Neural progenitor cell (in vitro differentiated cells): ENCODE measurements around the gene PSMB8. TPM values are rescaled to one million over a fixed set of nuclear protein-coding genes. Genes with fewer than 3 reads are reported as not detected.

Source experiments
- DNase-seq: peaks from one replicate; pipeline ENCODE4 v3.0.0-alpha.2; 2016; ENCODE audit warnings: low spot score
- H2AFZ ChIP-seq: fragments of 200-600 bp; sonication (generic); replicated peaks from 2 replicates; pipeline ENCODE4 v1.6.1; 2016; ENCODE audit warnings: antibody characterized with exemption
- H3F3A ChIP-seq: fragments of 200-600 bp; sonication (generic); 2 replicates; pipeline ENCODE4 v1.6.1; 2016; ENCODE audit warnings: antibody characterized with exemption, low read depth
- H3K27ac ChIP-seq: fragments of 200-600 bp; sonication (generic); 2 replicates; pipeline ENCODE4 v1.5.1; 2016; ENCODE audit warnings: mild to moderate bottlenecking
- H3K27me3 ChIP-seq: fragments of 200-600 bp; sonication (generic); 2 replicates; pipeline ENCODE4 v1.6.1; 2016; ENCODE audit warnings: mild to moderate bottlenecking, moderate library complexity
- H3K36me3 ChIP-seq: fragments of 200-600 bp; sonication (generic); 2 replicates; pipeline ENCODE4 v1.5.1; 2016
- H3K4me1 ChIP-seq: fragments of 200-600 bp; sonication (generic); 2 replicates; pipeline ENCODE4 v1.6.1; 2016; ENCODE audit warnings: mixed run types
- H3K4me2 ChIP-seq: fragments of 200-600 bp; sonication (generic); 2 replicates; pipeline ENCODE4 v1.6.1; 2016
- H3K4me3 ChIP-seq: fragments of 200-600 bp; sonication (generic); 2 replicates; pipeline ENCODE4 v1.5.1; 2016
- H3K79me2 ChIP-seq: fragments of 200-600 bp; sonication (generic); 2 replicates; pipeline ENCODE4 v1.6.1; 2016; ENCODE audit warnings: low read depth
- H3K9ac ChIP-seq: fragments of 200-600 bp; sonication (generic); 2 replicates; pipeline ENCODE4 v1.6.1; 2016
- H3K9me3 ChIP-seq: fragments of 200-600 bp; sonication (generic); 2 replicates; pipeline ENCODE4 v1.5.1; 2016; ENCODE audit warnings: low read depth
- H4K20me1 ChIP-seq: fragments of 200-600 bp; sonication (generic); 2 replicates; pipeline ENCODE4 v1.6.1; 2016; ENCODE audit warnings: low read depth
- H3K27ac Mint-ChIP-seq: 3 replicates; pipeline ENCODE4 v1.8.0; 2021; ENCODE audit warnings: mixed read lengths
- H3K27me3 Mint-ChIP-seq: 2 replicates; pipeline ENCODE4 v1.8.0; 2022; ENCODE audit warnings: low read depth, mild to moderate bottlenecking, inconsistent platforms, moderate library complexity, mixed read lengths; ENCODE audit not compliant: insufficient read depth
- H3K36me3 Mint-ChIP-seq: 3 replicates; pipeline ENCODE4 v1.8.0; 2021; ENCODE audit warnings: mixed read lengths
- H3K4me1 Mint-ChIP-seq: 3 replicates; pipeline ENCODE4 v1.8.0; 2021; ENCODE audit warnings: mixed read lengths
- H3K4me3 Mint-ChIP-seq: 3 replicates; pipeline ENCODE4 v1.8.0; 2021; ENCODE audit warnings: mild to moderate bottlenecking, moderate library complexity, mixed read lengths
- H3K9me3 Mint-ChIP-seq: 3 replicates; pipeline ENCODE4 v1.8.0; 2020; ENCODE audit warnings: mixed read lengths
- CTCF ChIP-seq: fragments of 200-600 bp; sonication (generic); IDR thresholded peaks from 2 replicates; pipeline ENCODE4 v1.5.1; 2017; ENCODE audit warnings: antibody characterized with exemption, mild to moderate bottlenecking
- EZH2 ChIP-seq: fragments of 200-600 bp; sonication (generic); IDR thresholded peaks from 2 replicates; pipeline ENCODE4 v1.6.1; 2017; ENCODE audit warnings: antibody characterized with exemption, mild to moderate bottlenecking, moderate library complexity
- EZH2phosphoT487 ChIP-seq: fragments of 200-600 bp; sonication (generic); IDR thresholded peaks from 2 replicates; pipeline ENCODE4 v1.6.1; 2017; ENCODE audit warnings: antibody characterized with exemption
- total RNA-seq: library from RNA; depleted of rRNA; stranded (reverse); fragments of >200 nt; gene quantifications from 2 replicates; pipeline ENCODE4 v1.2.3, GENCODE V29; 2015; ENCODE audit warnings: low replicate concordance

PSMB8 gene
- total RNA-seq, 1 donor from 2014 or later: 2.2 TPM

- Histone ChIP-seq H4K20me1 (no peaks in the 10 kb centered on the region), H3K36me3 (no peaks in the 10 kb centered on the region), H3K9ac (no peak overlapping the region), H3K79me2 (no peaks in the 10 kb centered on the region), H3K4me1 (no peaks in the 10 kb centered on the region), H3K27ac (no peak overlapping the region), H3K9me3 (no peaks in the 10 kb centered on the region), H3K4me3 (no peak overlapping the region), H3K27me3 (peaks cover 48% of the 10 kb centered on the region), H2AFZ (no peak overlapping the region), H3K4me2 (no peak overlapping the region), H3F3A (no peaks in the 10 kb centered on the region)
- Mint-ChIP-seq H3K9me3 (peaks cover 2% of the 10 kb centered on the region), H3K27ac (no peak overlapping the region), H3K36me3 (no peaks in the 10 kb centered on the region), H3K4me1 (peaks cover 4% of the 10 kb centered on the region), H3K4me3 (no peak overlapping the region), H3K27me3 (peaks cover 7% of the 10 kb centered on the region)
- TF ChIP-seq EZH2 (no peak), CTCF (no peak), EZH2phosphoT487 (no peak)
- no peak for DNase-seq
These were observed 44.7 kb downstream of the PSMB8 start for GRCh38 chr6:32799168-32799567.

- no peak for TF ChIP-seq EZH2phosphoT487
- TF ChIP-seq EZH2: no peak
- TF ChIP-seq CTCF: peak; percentile 91
- Histone ChIP-seq H3K27me3 (peaks cover 27% of the 10 kb centered on the region), H3K4me1 (no peaks in the 10 kb centered on the region), H3F3A (no peaks in the 10 kb centered on the region), H3K4me3 (peak overlapping the region; percentile 37), H3K9me3 (no peaks in the 10 kb centered on the region), H3K4me2 (peak overlapping the region; percentile 69), H3K79me2 (no peaks in the 10 kb centered on the region), H3K27ac (no peak overlapping the region), H2AFZ (peak overlapping the region; percentile 100), H4K20me1 (no peaks in the 10 kb centered on the region), H3K9ac (no peak overlapping the region), H3K36me3 (no peaks in the 10 kb centered on the region)
- Mint-ChIP-seq H3K9me3 (peaks cover 2% of the 10 kb centered on the region), H3K27me3 (peaks cover 2% of the 10 kb centered on the region), H3K4me1 (peaks cover 4% of the 10 kb centered on the region), H3K27ac (no peak overlapping the region), H3K4me3 (peak overlapping the region; percentile 74), H3K36me3 (no peaks in the 10 kb centered on the region)
- peak; percentile 75 for DNase-seq
These were observed 46.7 kb downstream of the PSMB8 start for GRCh38 chr6:32796848-32797776.

- no peak overlapping the region for H3K4me3 ChIP-seq
- no peaks in the 10 kb centered on the region for H3K36me3 ChIP-seq
- no peaks in the 10 kb centered on the region for H3F3A ChIP-seq
- H3K27ac Mint-ChIP-seq: no peak overlapping the region
- no peaks in the 10 kb centered on the region for H4K20me1 ChIP-seq
- no peak overlapping the region for H2AFZ ChIP-seq
- H3K9me3 ChIP-seq: no peaks in the 10 kb centered on the region
- no peak for DNase-seq
- H3K27ac ChIP-seq: no peak overlapping the region
- H3K4me2 ChIP-seq: no peak overlapping the region
- H3K9ac ChIP-seq: no peak overlapping the region
- peaks cover 2% of the 10 kb centered on the region for H3K27me3 Mint-ChIP-seq
- no peaks in the 10 kb centered on the region for H3K79me2 ChIP-seq
- H3K36me3 Mint-ChIP-seq: no peaks in the 10 kb centered on the region
- no peak for TF ChIP-seq CTCF
- no peak for TF ChIP-seq EZH2
- no peak for TF ChIP-seq EZH2phosphoT487
- H3K27me3 ChIP-seq: peaks cover 13% of the 10 kb centered on the region
- peaks cover 2% of the 10 kb centered on the region for H3K9me3 Mint-ChIP-seq
- peaks cover 4% of the 10 kb centered on the region for H3K4me1 Mint-ChIP-seq
- no peaks in the 10 kb centered on the region for H3K4me1 ChIP-seq
- no peak overlapping the region for H3K4me3 Mint-ChIP-seq
These were observed 49.3 kb downstream of the PSMB8 start for GRCh38 chr6:32794510-32794909.
